ENCODE data around the gene KCNIP1. TPM values are rescaled to one million over a fixed set of nuclear protein-coding genes. Genes with fewer than 3 reads are reported as not detected.

KCNIP1 gene
- total RNA-seq, 1 experiment from 2014 or later, result not detected

DNA sequence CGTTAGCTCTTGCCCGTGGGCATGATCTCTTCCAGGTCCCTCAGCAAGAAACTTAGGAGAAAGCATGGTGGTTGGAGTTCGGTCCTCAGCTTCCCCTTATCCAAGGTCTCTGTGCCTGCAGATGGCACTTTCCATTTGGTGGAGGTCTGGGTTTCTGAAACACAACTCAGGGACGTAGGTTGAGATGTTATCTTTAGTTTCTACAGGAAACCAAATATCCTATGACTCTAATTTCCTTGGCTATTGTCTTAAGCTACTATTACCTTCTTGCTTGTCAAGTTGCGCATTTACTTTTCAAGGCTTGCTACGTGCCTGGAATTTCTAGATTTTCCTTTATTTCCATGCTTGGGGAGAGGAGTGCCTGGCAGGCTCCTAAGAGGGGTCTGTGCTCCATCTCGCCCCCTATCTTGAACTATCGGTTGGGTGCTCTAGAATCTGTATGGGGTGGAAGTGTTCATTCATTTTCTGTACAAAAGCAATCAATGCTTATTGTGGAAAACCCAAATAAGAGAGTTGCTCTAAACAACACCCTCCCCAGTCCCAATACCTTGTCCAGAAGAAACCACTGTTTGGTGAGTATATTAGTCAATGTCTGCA, 32.9 kb upstream of the KCNIP1 start:
- intact Hi-C loops (cut with micrococcal nuclease; ENCODE audit: unreplicated experiment), result no loop called here
- CTCF ChIA-PET, result interaction anchor here (0.8 kb wide), 1 partner anchor 21 kb away, joined by 4 read pairs; no protein-coding TSS in a partner anchor
- TF ChIP-seq, protein P1, sequence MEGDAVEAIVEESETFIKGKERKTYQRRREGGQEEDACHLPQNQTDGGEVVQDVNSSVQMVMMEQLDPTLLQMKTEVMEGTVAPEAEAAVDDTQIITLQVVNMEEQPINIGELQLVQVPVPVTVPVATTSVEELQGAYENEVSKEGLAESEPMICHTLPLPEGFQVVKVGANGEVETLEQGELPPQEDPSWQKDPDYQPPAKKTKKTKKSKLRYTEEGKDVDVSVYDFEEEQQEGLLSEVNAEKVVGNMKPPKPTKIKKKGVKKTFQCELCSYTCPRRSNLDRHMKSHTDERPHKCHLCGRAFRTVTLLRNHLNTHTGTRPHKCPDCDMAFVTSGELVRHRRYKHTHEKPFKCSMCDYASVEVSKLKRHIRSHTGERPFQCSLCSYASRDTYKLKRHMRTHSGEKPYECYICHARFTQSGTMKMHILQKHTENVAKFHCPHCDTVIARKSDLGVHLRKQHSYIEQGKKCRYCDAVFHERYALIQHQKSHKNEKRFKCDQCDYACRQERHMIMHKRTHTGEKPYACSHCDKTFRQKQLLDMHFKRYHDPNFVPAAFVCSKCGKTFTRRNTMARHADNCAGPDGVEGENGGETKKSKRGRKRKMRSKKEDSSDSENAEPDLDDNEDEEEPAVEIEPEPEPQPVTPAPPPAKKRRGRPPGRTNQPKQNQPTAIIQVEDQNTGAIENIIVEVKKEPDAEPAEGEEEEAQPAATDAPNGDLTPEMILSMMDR (IDR thresholded peaks at IDR 0.05; ENCODE audit: unreplicated experiment), result no peak
- Mint-ChIP-seq H3K27me3 (ENCODE audit: unreplicated experiment) (no peaks in the 10 kb centered on the region), H3K27ac (ENCODE audit: unreplicated experiment) (no peak overlapping the region), H3K4me1 (ENCODE audit: low read depth, unreplicated experiment) (no peaks in the 10 kb centered on the region), H3K4me3 (ENCODE audit: low read depth, unreplicated experiment) (no peak overlapping the region), H3K9me3 (ENCODE audit: low read depth, unreplicated experiment) (no peaks in the 10 kb centered on the region), H3K36me3 (ENCODE audit: insufficient read depth, unreplicated experiment) (no peaks in the 10 kb centered on the region)
- no peak for DNase-seq
- BruUV-seq (replicated peaks), result no TSS peak

DNA sequence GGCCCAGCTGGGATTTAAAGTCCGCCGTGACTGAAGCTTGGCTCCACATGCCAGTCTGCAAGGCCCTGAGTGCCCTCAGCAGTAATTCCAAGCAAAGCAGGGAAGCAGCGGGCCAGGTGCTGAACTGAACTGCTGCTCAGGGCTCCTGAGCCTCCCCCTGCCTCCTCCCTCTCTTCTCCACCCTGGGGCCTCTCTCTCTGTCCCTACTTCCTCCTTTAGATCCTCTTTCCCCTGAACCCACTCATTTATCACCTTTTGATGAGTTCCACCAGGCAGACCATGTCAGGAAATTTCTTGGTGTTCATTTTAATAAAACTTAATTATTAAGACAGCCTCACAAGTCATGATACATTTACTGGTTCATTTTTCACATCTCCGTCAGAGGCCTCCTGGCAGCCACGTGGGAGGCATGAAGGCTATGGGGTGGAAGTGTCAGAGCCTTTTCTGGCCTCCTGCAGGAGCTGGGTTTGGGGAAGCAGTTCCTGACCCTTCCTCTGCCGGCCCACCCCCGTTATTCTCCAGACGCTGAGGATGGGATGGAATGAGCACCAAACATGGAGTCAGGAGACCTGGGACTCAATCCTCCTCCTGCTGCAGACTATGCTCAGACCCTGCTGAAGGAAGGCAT, 32.2 kb upstream of the KCNIP1 start:
- Mint-ChIP-seq H3K36me3 (ENCODE audit: insufficient read depth, unreplicated experiment) (no peaks in the 10 kb centered on the region), H3K9me3 (ENCODE audit: low read depth, unreplicated experiment) (no peaks in the 10 kb centered on the region)
- CTCF ChIA-PET, result no interaction called here

DNA sequence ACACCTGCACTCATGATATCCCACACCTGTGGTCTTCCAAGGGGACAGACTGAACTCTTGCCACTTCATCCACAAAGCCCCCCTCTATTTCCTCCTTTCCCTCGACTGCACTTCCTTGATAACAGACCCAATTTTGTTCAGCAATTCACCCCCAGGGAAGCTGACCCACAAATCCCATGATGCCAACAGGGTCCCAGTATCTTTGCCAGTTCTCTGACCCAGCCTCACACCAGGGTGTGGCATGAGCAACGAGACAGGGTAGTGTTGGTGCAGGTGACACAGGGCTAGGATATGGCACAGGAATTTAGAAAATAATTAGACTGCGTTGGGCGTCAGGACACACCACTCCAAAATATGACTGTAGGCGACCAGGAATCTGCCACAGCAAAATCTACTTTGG, 30.2 kb upstream of the KCNIP1 start:
- Mint-ChIP-seq H3K27me3 (ENCODE audit: unreplicated experiment) (no peaks in the 10 kb centered on the region), H3K27ac (ENCODE audit: unreplicated experiment) (no peak overlapping the region), H3K4me3 (ENCODE audit: low read depth, unreplicated experiment) (no peak overlapping the region), H3K36me3 (ENCODE audit: insufficient read depth, unreplicated experiment) (no peaks in the 10 kb centered on the region), H3K4me1 (ENCODE audit: low read depth, unreplicated experiment) (peaks cover 4% of the 10 kb centered on the region), H3K9me3 (ENCODE audit: low read depth, unreplicated experiment) (no peaks in the 10 kb centered on the region)
- TF ChIP-seq, protein P1 (IDR thresholded peaks at IDR 0.05; ENCODE audit: unreplicated experiment), result no peak
- intact Hi-C loops (cut with micrococcal nuclease; ENCODE audit: unreplicated experiment), result no loop called here
- BruUV-seq (replicated peaks), result no TSS peak
- DNase-seq, result no peak
- CTCF ChIA-PET, result interaction anchor here (0.6 kb wide), 1 partner anchor 11 kb away, joined by 9 read pairs; no protein-coding TSS in a partner anchor

More for the DNA sequence above, 32.2 kb upstream of the KCNIP1 start:
- DNase-seq, result no peak
- TF ChIP-seq, protein P1 (IDR thresholded peaks at IDR 0.05; ENCODE audit: unreplicated experiment), result no peak
- H3K27me3 Mint-ChIP-seq (ENCODE audit: unreplicated experiment), result no peaks in the 10 kb centered on the region
- H3K27ac Mint-ChIP-seq (ENCODE audit: unreplicated experiment), result no peak overlapping the region
- H3K4me1 Mint-ChIP-seq (ENCODE audit: low read depth, unreplicated experiment), result no peaks in the 10 kb centered on the region
- intact Hi-C loops (cut with micrococcal nuclease; ENCODE audit: unreplicated experiment), result no loop called here
- H3K4me3 Mint-ChIP-seq (ENCODE audit: low read depth, unreplicated experiment), result no peak overlapping the region
- BruUV-seq (replicated peaks), result no TSS peak

DNA sequence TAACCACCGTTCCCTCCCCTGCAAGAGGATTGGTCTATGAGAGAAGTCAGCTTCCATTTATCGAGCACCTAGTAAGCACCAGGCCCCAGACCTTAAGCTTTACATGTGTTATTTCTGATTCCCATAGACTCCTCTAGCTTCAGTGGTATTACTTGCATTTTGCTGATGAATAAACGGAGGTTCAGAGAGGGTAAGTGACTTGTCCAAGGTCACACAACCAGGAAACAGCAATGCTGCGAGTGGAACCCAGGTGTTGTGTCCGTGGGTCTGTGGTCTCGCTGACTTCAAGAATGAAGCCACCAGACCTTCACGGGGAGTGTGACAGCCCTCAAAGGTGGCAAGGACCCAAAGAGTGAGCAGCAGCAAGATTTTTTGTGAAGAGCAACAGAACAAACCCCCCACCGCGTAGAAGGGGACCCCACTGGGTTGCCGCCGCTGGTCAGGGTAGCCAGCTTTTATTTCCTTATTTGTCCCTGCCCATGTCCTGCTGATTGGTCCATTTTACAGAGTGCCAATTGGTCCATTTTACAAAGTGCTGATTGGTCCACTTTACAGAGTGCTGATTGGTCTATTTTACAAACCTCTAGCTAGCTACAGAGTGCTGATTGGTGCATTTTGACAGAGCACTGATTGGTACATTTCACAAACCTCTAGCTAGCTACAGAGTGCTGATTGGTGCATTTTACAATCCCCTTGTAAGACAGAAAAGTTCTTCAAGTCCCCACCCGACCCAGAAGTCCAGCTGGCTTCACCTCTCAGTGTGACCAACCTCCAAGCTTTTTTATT, 29.1 kb upstream of the KCNIP1 start:
- Mint-ChIP-seq H3K36me3 (ENCODE audit: insufficient read depth, unreplicated experiment) (no peaks in the 10 kb centered on the region), H3K4me1 (ENCODE audit: low read depth, unreplicated experiment) (peaks cover 15% of the 10 kb centered on the region), H3K27me3 (ENCODE audit: unreplicated experiment) (no peaks in the 10 kb centered on the region), H3K27ac (ENCODE audit: unreplicated experiment) (no peak overlapping the region), H3K4me3 (ENCODE audit: low read depth, unreplicated experiment) (no peak overlapping the region), H3K9me3 (ENCODE audit: low read depth, unreplicated experiment) (no peaks in the 10 kb centered on the region)
- CTCF ChIA-PET, result interaction anchor here (0.6 to 1.1 kb wide), 3 partner anchors 10 to 38 kb away, joined by 3 to 9 read pairs (median 3); no protein-coding TSS in a partner anchor
- TF ChIP-seq, protein P1 (IDR thresholded peaks at IDR 0.05; ENCODE audit: unreplicated experiment), result no peak
- no peak for DNase-seq
- intact Hi-C loops (cut with micrococcal nuclease; ENCODE audit: unreplicated experiment), result loop anchor here (5.0 kb wide), 1 partner anchor 37 kb away; no protein-coding TSS in a partner anchor
- BruUV-seq (replicated peaks), result no TSS peak
